SK-N-SH (cell line): ENCODE measurements around the gene NDUFS3. TPM values are rescaled to one million over a fixed set of nuclear protein-coding genes. Genes with fewer than 3 reads are reported as not detected.
"Not testable (repeated sequence)": the region's sequence is repeated elsewhere in the genome, so short reads cannot be mapped to it uniquely, and the experiment has no call there.

ENCODE experiments used
- CTCF ChIA-PET: fragments of 300-600, 350-600 bp; formaldehyde crosslinking; extraction: SDS; loops from one replicate; lab custom pipeline; 2021; lab: Yijun Ruan, JAX
- POLR2A ChIA-PET: fragments of 350-600 bp; sonication (Branson Sonifier 250); formaldehyde crosslinking; extraction: SDS; loops from one replicate; lab custom pipeline; 2020; ENCODE audit warnings: antibody characterized with exemption, inconsistent platforms; lab: Yijun Ruan, JAX
- DNase-seq: peaks from one replicate; pipeline ENCODE4 v3.0.0; 2012
- H2AFZ ChIP-seq: fragments of 200-600 bp; sonication (generic); 2 replicates; pipeline ENCODE4 v1.8.1; 2016; ENCODE audit warnings: antibody characterized with exemption, mild to moderate bottlenecking, low read depth
- H3F3A ChIP-seq: fragments of 200-600 bp; sonication (generic); replicated peaks from 2 replicates; pipeline ENCODE3; 2016; ENCODE audit warnings: antibody characterized with exemption, mild to moderate bottlenecking; ENCODE audit not compliant: insufficient read depth
- H3K27ac ChIP-seq, 2 experiments: fragments of 200-500 bp in 1 of 2; fragments of 200-600 bp in 1 of 2; sonication (Bioruptor generic) in 1 of 2; sonication (generic), shearing (Covaris generic) in 1 of 2; 2 replicates each; pipeline versions ENCODE4 v1.5.1 to v1.6.1; 2014 to 2016; ENCODE audit warnings: low read depth in 2 of 2, inconsistent platforms in 1 of 2, low read length in 1 of 2, mild to moderate bottlenecking in 1 of 2, mixed read lengths in 1 of 2
- H3K27me3 ChIP-seq: fragments of 200-600 bp; sonication (generic), shearing (Covaris generic); 2 replicates; pipeline ENCODE4 v1.6.1; 2016; ENCODE audit warnings: mixed run types; ENCODE audit not compliant: insufficient read depth
- H3K36me3 ChIP-seq, 2 experiments: fragments of 200-500 bp in 1 of 2; fragments of 200-600 bp in 1 of 2; sonication (Bioruptor generic) in 1 of 2; sonication (generic) in 1 of 2; replicated peaks in 1 of 2; 2 replicates each; pipeline versions ENCODE3 to v1.5.1; 2014 to 2016; ENCODE audit warnings: low read length in 1 of 2, mild to moderate bottlenecking in 1 of 2; ENCODE audit not compliant: insufficient read depth in 2 of 2, control insufficient read depth in 1 of 2
- H3K4me1 ChIP-seq, 2 experiments: fragments of 200-500 bp in 1 of 2; fragments of 200-600 bp in 1 of 2; sonication (Bioruptor generic) in 1 of 2; sonication (generic), shearing (Covaris generic) in 1 of 2; 2 replicates each; pipeline versions ENCODE4 v1.5.1 to v1.6.1; 2014 to 2016; ENCODE audit warnings: low read depth in 1 of 2, low read length in 1 of 2, mixed run types in 1 of 2; ENCODE audit not compliant: insufficient read depth in 2 of 2, control insufficient read depth in 1 of 2
- H3K4me2 ChIP-seq: fragments of 200-600 bp; sonication (generic), shearing (Covaris generic); 2 replicates; pipeline ENCODE4 v1.6.1; 2017; ENCODE audit warnings: mixed run types
- H3K4me3 ChIP-seq, 2 experiments: fragments of 200-500 bp in 1 of 2; fragments of 200-600 bp in 1 of 2; sonication (Bioruptor generic) in 1 of 2; sonication (generic), shearing (Covaris generic) in 1 of 2; 2 replicates each; pipeline versions ENCODE4 v1.5.1 to v1.8.1; 2014 to 2016; ENCODE audit warnings: low read depth in 2 of 2, inconsistent platforms in 1 of 2, low read length in 1 of 2, mild to moderate bottlenecking in 1 of 2, mixed read lengths in 1 of 2, moderate library complexity in 1 of 2
- H3K79me2 ChIP-seq: fragments of 200-600 bp; sonication (generic); 2 replicates; pipeline ENCODE4 v1.8.1; 2017; ENCODE audit warnings: mild to moderate bottlenecking; ENCODE audit not compliant: insufficient read depth
- H3K9ac ChIP-seq: fragments of 200-600 bp; sonication (generic); 2 replicates; pipeline ENCODE4 v1.6.1; 2017; ENCODE audit warnings: mixed run types
- H3K9me2 ChIP-seq: fragments of 200-600 bp; sonication (generic); 2 replicates; pipeline ENCODE4 v1.6.1; 2017; ENCODE audit warnings: mixed run types
- H3K9me3 ChIP-seq: fragments of 200-600 bp; sonication (generic); 2 replicates; pipeline ENCODE4 v1.6.1; 2017; ENCODE audit warnings: mixed run types, mild to moderate bottlenecking, moderate library complexity
- H4K20me1 ChIP-seq: fragments of 200-600 bp; sonication (generic); 2 replicates; pipeline ENCODE4 v1.6.1; 2017; ENCODE audit warnings: mild to moderate bottlenecking, mixed run types; ENCODE audit not compliant: insufficient read depth
- CHD2 ChIP-seq: fragments of 150-350 bp; IDR thresholded peaks from 2 replicates; pipeline ENCODE4 v1.6.1; 2018; ENCODE audit warnings: low read length; ENCODE audit not compliant: partially characterized antibody
- EZH2phosphoT487 ChIP-seq: fragments of 200-600 bp; sonication (generic); IDR thresholded peaks from 2 replicates; pipeline ENCODE4 v1.6.1; 2017; ENCODE audit warnings: low read depth, mixed run types, mild to moderate bottlenecking, antibody characterized with exemption, moderate library complexity, borderline replicate concordance
- FOXJ3 ChIP-seq: sonication (generic); formaldehyde crosslinking; IDR thresholded peaks from 2 replicates; pipeline ENCODE4 v1.5.1; 2020; ENCODE audit warnings: mild to moderate bottlenecking, missing genetic modification reagents
- MAX ChIP-seq: IDR thresholded peaks from 2 replicates; pipeline ENCODE4 v1.4.0; 2012; ENCODE audit warnings: low read depth
- MEF2A ChIP-seq: IDR thresholded peaks from 2 replicates; pipeline ENCODE4 v1.4.0; 2012; ENCODE audit warnings: low read depth, borderline replicate concordance
- MXI1 ChIP-seq: IDR thresholded peaks from 2 replicates; pipeline ENCODE4 v1.6.1; 2012; ENCODE audit warnings: mild to moderate bottlenecking, low read depth, low read length, improper control_type of control experiment
- POLR2AphosphoS5 ChIP-seq: IDR thresholded peaks from 2 replicates; pipeline ENCODE4 v1.6.1; 2012; ENCODE audit warnings: low read depth, low read length
- SMC3 ChIP-seq: IDR thresholded peaks from 2 replicates; pipeline ENCODE4 v1.6.1; 2012; ENCODE audit warnings: low read depth, low read length, improper control_type of control experiment
- TCF12 ChIP-seq: IDR thresholded peaks from 2 replicates; pipeline ENCODE4 v1.4.0; 2012
- TEAD4 ChIP-seq: IDR thresholded peaks from 2 replicates; pipeline ENCODE4 v1.4.0; 2012; ENCODE audit warnings: mild to moderate bottlenecking, borderline replicate concordance; ENCODE audit not compliant: insufficient read depth
- USF1 ChIP-seq: IDR thresholded peaks from 2 replicates; pipeline ENCODE4 v1.4.0; 2012; ENCODE audit warnings: low read depth, borderline replicate concordance
- USF2 ChIP-seq: fragments of 150-350 bp; IDR thresholded peaks from 2 replicates; pipeline ENCODE4 v1.6.1; 2017; ENCODE audit warnings: antibody characterized with exemption, low read length, low read depth, borderline replicate concordance
- ZBTB33 ChIP-seq: IDR thresholded peaks from 2 replicates; pipeline ENCODE4 v1.4.0; 2012; ENCODE audit warnings: low read depth, borderline replicate concordance
- WGBS: methylation state at CpG from one replicate; pipeline ENCODE4 v1.1.6; 2017; ENCODE audit warnings: low lambda C conversion rate; 5-methylcytosine and 5-hydroxymethylcytosine counted together
- polyA plus RNA-seq, 3 experiments: library from polyadenylated mRNA; depleted of rRNA; stranded (reverse); fragments of >200 nt; gene quantifications; 2 replicates each; pipeline ENCODE4 v1.2.3, GENCODE V29; 2012

Gene NDUFS3
- polyA plus RNA-seq, 1 of the 3 experiments (the other 2 are of a cell fraction), result 150 TPM

GRCh38 chr11:47552566-47553405 is 26.1 kb upstream of the NDUFS3 start, which contains the start of gene CELF1 (continued):
- TF ChIP-seq TEAD4, result 0 out of 2 replicates have a peak, but pooled peaks have one; percentile 30
- TF ChIP-seq FOXJ3 (CRISPR knock-in tag), result no peak
- TF ChIP-seq POLR2AphosphoS5, result peak; percentile 79; the same call in 1 of the 2 replicates
- no peak for TF ChIP-seq USF2
- no peak for TF ChIP-seq SMC3
- TF ChIP-seq CHD2, result peak; percentile 56
- TF ChIP-seq ZBTB33, result no peak
- TF ChIP-seq USF1, result no peak

- Histone ChIP-seq H3K4me3 (peak overlapping the region; percentile 41 to 88), H3K27me3 (no peaks in the 10 kb centered on the region), H3K79me2 (peaks cover 48% of the 10 kb centered on the region), H4K20me1 (peaks cover 35% of the 10 kb centered on the region), H2AFZ (peak overlapping the region; percentile 92), H3K27ac (peak overlapping the region; percentile 84 to 87), H3K9me2 (no peaks in the 10 kb centered on the region), H3K9ac (peak overlapping the region; percentile 94), H3K4me2 (peak overlapping the region; percentile 84), H3F3A (peaks cover 15% of the 10 kb centered on the region), H3K4me1 (peaks cover 3 to 18% of the 10 kb centered on the region in 2 experiments; a peak in 2 of 4 replicates), H3K36me3 (peaks cover 2 to 20% of the 10 kb centered on the region in 2 experiments), H3K9me3 (no peaks in the 10 kb centered on the region)
- TF ChIP-seq MXI1 (peak; percentile 87), MEF2A (no peak), TCF12 (no peak), EZH2phosphoT487 (no peak), MAX (peak; percentile 44)
- POLR2A ChIA-PET, result interaction anchor here (0.5 to 1.1 kb wide), 4 partner anchors 12 to 339 kb away, joined by 3 to 8 read pairs (median 3); partner anchors contain the start of genes DDB2 and PTPMT1
- CTCF ChIA-PET, result interaction anchor here (0.6 to 2.6 kb wide), 16 partner anchors 10 to 1134 kb away, joined by 3 to 21 read pairs (median 4); partner anchors contain the start of genes KBTBD4, NDUFS3 and PTPMT1
- no peak for DNase-seq
- WGBS, result 29% methylated on average over 9 of the region's 9 CpGs
Measured at GRCh38 chr11:47553406-47553743, 25.5 kb upstream of the NDUFS3 start.

GRCh38 chr11:47557004-47557403 is 21.9 kb upstream of the NDUFS3 start:
- H3K4me3 ChIP-seq, H3K9ac ChIP-seq, H2AFZ ChIP-seq, H3K4me2 ChIP-seq, H3K9me3 ChIP-seq, DNase-seq, H3K9me2 ChIP-seq, H4K20me1 ChIP-seq, H3K27me3 ChIP-seq, H3K36me3 ChIP-seq, H3K4me1 ChIP-seq, POLR2A ChIA-PET, H3K27ac ChIP-seq: not testable (repeated sequence)
- Histone ChIP-seq H3F3A (peaks cover 15% of the 10 kb centered on the region), H3K79me2 (peaks cover 11% of the 10 kb centered on the region)
- CTCF ChIA-PET, result interaction anchor here (1.0 kb wide), 1 partner anchor 296 kb away, joined by 3 read pairs; no protein-coding TSS in a partner anchor
- WGBS, result 90% methylated on average over 12 of the region's 12 CpGs
